PC-9 (cell line): ENCODE results near the gene FAM83C. TPM values are rescaled to one million over a fixed set of nuclear protein-coding genes. Genes with fewer than 3 reads are reported as not detected.

Source experiments
- BruUV-seq: library from RNA; stranded (reverse); fragments of 400-500 nt; replicated peaks from 2 replicates; lab custom pipeline; 2021; lab: Mats Ljungman, UMichigan
- CTCF ChIA-PET: fragments of 300-600 bp; sonication (Branson Sonifier 250); formaldehyde crosslinking; loops from one replicate; lab custom pipeline; 2022; ENCODE audit warnings: antibody characterized with exemption; lab: Charles Lee
- POLR2A ChIA-PET: fragments of 300-600 bp; sonication (Branson Sonifier 250); formaldehyde crosslinking; loops from one replicate; lab custom pipeline; 2022; ENCODE audit warnings: antibody characterized with exemption; ENCODE audit not compliant: unreplicated experiment; lab: Charles Lee
- DNase-seq, 2 experiments: peaks; one replicate each; pipeline versions ENCODE4 v3.0.0 to v3.0.0-alpha.2; 2015 to 2022; ENCODE audit warnings: mixed read lengths in 1 of 2
- H2AFZ ChIP-seq: fragments of 200-600 bp; sonication (generic); 2 replicates; pipeline ENCODE4 v1.8.1; 2017; ENCODE audit warnings: antibody characterized with exemption
- H3F3A ChIP-seq: fragments of 200-600 bp; sonication (generic); 2 replicates; pipeline ENCODE4 v1.8.1; 2017; ENCODE audit warnings: antibody characterized with exemption, mild to moderate bottlenecking, low read depth; ENCODE audit not compliant: insufficient read depth
- H3K27ac ChIP-seq: fragments of 200-600 bp; sonication (generic); 2 replicates; pipeline ENCODE4 v1.6.1; 2016; ENCODE audit warnings: mixed run types
- H3K27me3 ChIP-seq: fragments of 200-600 bp; sonication (generic); 2 replicates; pipeline ENCODE4 v1.6.1; 2016; ENCODE audit warnings: low read depth, mixed run types; ENCODE audit not compliant: insufficient read depth
- H3K36me3 ChIP-seq: fragments of 200-600 bp; sonication (generic); 2 replicates; pipeline ENCODE4 v1.6.1; 2016; ENCODE audit warnings: low read depth, mixed run types
- H3K4me1 ChIP-seq: fragments of 200-600 bp; sonication (generic); replicated peaks from 2 replicates; pipeline ENCODE4 v1.6.1; 2016; ENCODE audit warnings: mixed run types; ENCODE audit not compliant: insufficient read depth
- H3K4me2 ChIP-seq: fragments of 200-600 bp; sonication (generic); 2 replicates; pipeline ENCODE4 v1.6.1; 2017; ENCODE audit warnings: mixed run types
- H3K4me3 ChIP-seq: fragments of 200-600 bp; sonication (generic); 2 replicates; pipeline ENCODE4 v1.6.1; 2016; ENCODE audit warnings: mixed run types
- H3K79me2 ChIP-seq: fragments of 200-600 bp; sonication (generic); 2 replicates; pipeline ENCODE4 v1.6.1; 2017; ENCODE audit warnings: low read depth, mixed run types
- H3K9me2 ChIP-seq: fragments of 200-600 bp; sonication (generic); 2 replicates; pipeline ENCODE4 v1.8.1; 2017; ENCODE audit warnings: mild to moderate bottlenecking; ENCODE audit not compliant: insufficient read depth
- H3K9me3 ChIP-seq: fragments of 200-600 bp; sonication (generic); 2 replicates; pipeline ENCODE4 v1.8.1; 2016; ENCODE audit warnings: low read depth; ENCODE audit not compliant: insufficient read depth
- H4K20me1 ChIP-seq: fragments of 200-600 bp; sonication (generic); 2 replicates; pipeline ENCODE4 v1.8.1; 2017; ENCODE audit not compliant: insufficient read depth
- CTCF ChIP-seq: fragments of 200-600 bp; sonication (generic); conservative IDR thresholded peaks from 2 replicates; pipeline ENCODE4 v1.6.1; 2017; ENCODE audit warnings: mixed run types, antibody characterized with exemption, mild to moderate bottlenecking, moderate library complexity
- EZH2 ChIP-seq: fragments of 200-600 bp; sonication (generic); IDR thresholded peaks from 2 replicates; pipeline ENCODE4 v1.8.0; 2017; ENCODE audit warnings: antibody characterized with exemption, low read depth
- intact Hi-C: fragments of 100-400 bp; cut with micrococcal nuclease; formaldehyde crosslinking; loops from one replicate; pipeline ENCODE4 v1.10.0; 2022; ENCODE audit not compliant: unreplicated experiment
- total RNA-seq: library from RNA; stranded (reverse); gene quantifications from 2 replicates; pipeline ENCODE4 v1.2.3, GENCODE V29; 2021

FAM83C gene
- total RNA-seq, 1 experiment from 2014 or later, result not detected

DNA sequence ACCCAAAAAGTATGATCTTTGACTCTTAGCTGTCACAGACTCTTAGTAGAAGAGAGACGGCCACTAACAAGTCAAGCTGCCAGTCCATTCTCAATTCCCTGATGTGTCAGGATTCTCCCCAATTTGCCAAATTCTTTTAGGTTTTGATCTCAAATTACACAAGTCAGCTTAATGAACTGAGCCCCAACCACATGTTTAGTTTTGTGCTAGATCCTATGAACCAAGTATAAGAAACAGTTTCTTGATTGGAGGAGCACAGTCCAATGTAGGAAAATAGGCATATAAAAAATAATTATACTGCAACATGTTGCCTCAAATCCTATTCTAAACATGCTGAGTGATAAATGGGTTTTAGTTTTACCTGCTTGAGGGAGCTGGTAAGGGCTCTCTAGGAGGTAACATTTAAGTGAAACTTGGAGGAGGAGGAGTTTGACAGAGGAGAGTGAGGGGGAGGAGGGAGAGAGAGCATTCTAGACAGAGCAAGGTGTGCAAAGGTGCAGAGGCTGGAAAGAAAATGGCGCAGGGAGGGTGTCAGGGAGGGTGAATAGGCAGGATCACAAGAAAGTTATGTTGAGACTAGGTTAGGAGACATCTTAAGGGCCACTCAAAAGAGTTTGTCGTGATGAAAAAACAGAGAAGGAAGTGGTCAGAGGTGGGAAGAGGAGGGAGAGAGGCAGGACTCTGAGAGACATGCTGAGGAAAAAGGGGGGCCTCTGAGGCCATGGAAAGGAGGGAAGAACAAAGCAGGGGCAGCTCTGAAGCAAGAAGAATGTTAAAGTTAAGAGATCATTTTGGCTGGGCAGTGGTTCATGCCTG, 22.8 kb upstream of the FAM83C start:
- Histone ChIP-seq H3K4me1 (peaks cover 73% of the 10 kb centered on the region), H3K79me2 (0 out of 2 replicates have a peak, but pooled peaks cover 4% of the 10 kb centered on the region), H3K27ac (0 out of 2 replicates have a peak overlapping the region, but pooled peaks have one; percentile 97), H3K9me3 (no peaks in the 10 kb centered on the region), H3K27me3 (no peaks in the 10 kb centered on the region), H3K9me2 (no peaks in the 10 kb centered on the region), H4K20me1 (no peaks in the 10 kb centered on the region), H3K4me3 (no peak overlapping the region), H3F3A (peaks cover 51% of the 10 kb centered on the region), H3K36me3 (no peaks in the 10 kb centered on the region), H2AFZ (no peak overlapping the region), H3K4me2 (no peak overlapping the region)
- TF ChIP-seq CTCF (no peak), EZH2 (no peak)
- no peak for DNase-seq
- ChIA-PET POLR2A (interaction anchor here (0.6 kb wide), 1 partner anchor 298 kb away, joined by 5 read pairs; no protein-coding TSS in a partner anchor), CTCF (no interaction called here)
- no TSS peak for BruUV-seq
- intact Hi-C loops, result no loop called here

GRCh38 chr20:35312318-35312717, 20.1 kb upstream of the FAM83C start:
- Histone ChIP-seq H3K27me3 (no peaks in the 10 kb centered on the region), H3K4me2 (peak overlapping the region; percentile 59), H3K79me2 (0 out of 2 replicates have a peak, but pooled peaks cover 4% of the 10 kb centered on the region), H3K4me3 (no peak overlapping the region), H3K27ac (peak overlapping the region; percentile 97), H3K4me1 (peaks cover 63% of the 10 kb centered on the region), H3K9me2 (no peaks in the 10 kb centered on the region), H3K36me3 (no peaks in the 10 kb centered on the region), H2AFZ (no peak overlapping the region), H3F3A (peaks cover 45% of the 10 kb centered on the region), H3K9me3 (no peaks in the 10 kb centered on the region), H4K20me1 (no peaks in the 10 kb centered on the region)
- CTCF ChIA-PET, result interaction anchor here (0.6 kb wide), 1 partner anchor 49 kb away, joined by 19 read pairs; no protein-coding TSS in a partner anchor
- peak; percentile 74 to 95 for DNase-seq
- intact Hi-C loops, result no loop called here
- no TSS peak for BruUV-seq
- POLR2A ChIA-PET, result interaction anchor here (0.6 to 0.7 kb wide), 3 partner anchors 28 to 340 kb away, joined by 3 to 12 read pairs (median 3); partner anchors contain the start of genes CEP250 and EIF6
- no peak for TF ChIP-seq CTCF
- TF ChIP-seq EZH2, result no peak

GRCh38 chr20:35311822-35312221, 19.6 kb upstream of the FAM83C start:
- H2AFZ ChIP-seq, result no peak overlapping the region
- H3K4me3 ChIP-seq, result no peak overlapping the region
- H3K27me3 ChIP-seq, result no peaks in the 10 kb centered on the region
- DNase-seq, result no peak
- no peak for TF ChIP-seq CTCF
- TF ChIP-seq EZH2, result no peak
- H3K9me2 ChIP-seq, result no peaks in the 10 kb centered on the region
- CTCF ChIA-PET, result interaction anchor here (0.6 kb wide), 1 partner anchor 48 kb away, joined by 19 read pairs; no protein-coding TSS in a partner anchor
- H4K20me1 ChIP-seq, result no peaks in the 10 kb centered on the region
- POLR2A ChIA-PET, result no interaction called here
- no peaks in the 10 kb centered on the region for H3K36me3 ChIP-seq
- H3K79me2 ChIP-seq, result 0 out of 2 replicates have a peak, but pooled peaks cover 4% of the 10 kb centered on the region
- no peaks in the 10 kb centered on the region for H3K9me3 ChIP-seq
- BruUV-seq, result TSS peak; percentile 68
- peak overlapping the region; percentile 97 for H3K27ac ChIP-seq
- H3F3A ChIP-seq, result peaks cover 47% of the 10 kb centered on the region
- H3K4me1 ChIP-seq, result peaks cover 64% of the 10 kb centered on the region
- peak overlapping the region; percentile 59 for H3K4me2 ChIP-seq
- intact Hi-C loops, result no loop called here
